Liver (tissue), 9 donors: ENCODE results near the gene ATF7. TPM values are rescaled to one million over a fixed set of nuclear protein-coding genes. Genes with fewer than 3 reads are reported as not detected.

Source experiments
- DNase-seq: peaks from one replicate; pipeline ENCODE4 v3.0.0-alpha.2; 2017; ENCODE audit warnings: low spot score
- H3K27ac ChIP-seq, 2 donors: one replicate each; pipeline ENCODE4 v1.7.0; 2013; ENCODE audit warnings: inconsistent platforms in 2 of 2, low read length in 2 of 2, control low read depth in 1 of 2, low read depth in 1 of 2, mild to moderate bottlenecking in 1 of 2
- H3K27me3 ChIP-seq, 4 donors: one replicate each; pipeline versions ENCODE4 v1.6.1 to v1.7.0; 2013; ENCODE audit warnings: low read length in 3 of 4, inconsistent platforms in 1 of 4, mild to moderate bottlenecking in 1 of 4, moderate library complexity in 1 of 4; ENCODE audit not compliant: control insufficient read depth in 4 of 4, insufficient read depth in 4 of 4
- H3K36me3 ChIP-seq, 4 donors: one replicate each; pipeline versions ENCODE4 v1.6.1 to v1.7.0; 2013; ENCODE audit warnings: low read length in 3 of 4, mild to moderate bottlenecking in 3 of 4, low read depth in 1 of 4, moderate library complexity in 1 of 4; ENCODE audit not compliant: control insufficient read depth in 4 of 4, insufficient read depth in 3 of 4
- H3K4me1 ChIP-seq, 4 donors: one replicate each; pipeline versions ENCODE4 v1.6.1 to v1.7.0; 2013; ENCODE audit warnings: low read length in 3 of 4, mild to moderate bottlenecking in 3 of 4, moderate library complexity in 1 of 4; ENCODE audit not compliant: control insufficient read depth in 4 of 4, insufficient read depth in 4 of 4
- H3K4me3 ChIP-seq, 3 donors: one replicate each; pipeline versions ENCODE4 v1.6.1 to v1.7.0; 2013; ENCODE audit warnings: low read length in 3 of 3, control low read depth in 1 of 3, low read depth in 1 of 3, mild to moderate bottlenecking in 1 of 3
- H3K9ac ChIP-seq, 2 donors: one replicate each; pipeline ENCODE4 v1.7.0; 2013; ENCODE audit warnings: low read length in 2 of 2, mild to moderate bottlenecking in 2 of 2, moderate library complexity in 2 of 2, control low read depth in 1 of 2, low read depth in 1 of 2
- H3K9me3 ChIP-seq, 4 donors: one replicate each; pipeline versions ENCODE4 v1.6.1 to v1.7.0; 2013; ENCODE audit warnings: low read length in 3 of 4; ENCODE audit not compliant: control insufficient read depth in 4 of 4
- EGR1 ChIP-seq, 2 donors: IDR thresholded peaks; 2 replicates each; pipeline ENCODE4 v1.6.1; 2016 to 2018; ENCODE audit warnings: antibody characterized with exemption in 2 of 2, low read depth in 2 of 2
- FOXA1 ChIP-seq: IDR thresholded peaks from 2 replicates; pipeline ENCODE4 v1.6.1; 2016; ENCODE audit warnings: antibody characterized with exemption
- FOXA2 ChIP-seq: IDR thresholded peaks from 2 replicates; pipeline ENCODE4 v1.6.1; 2016; ENCODE audit warnings: antibody characterized with exemption
- GABPA ChIP-seq, 2 donors: IDR thresholded peaks in 1 of 2; conservative IDR thresholded peaks in 1 of 2; 2 replicates each; pipeline ENCODE4 v1.6.1; 2016; ENCODE audit warnings: antibody characterized with exemption in 2 of 2, mild to moderate bottlenecking in 1 of 2, moderate library complexity in 1 of 2
- HNF4A ChIP-seq, 2 donors: conservative IDR thresholded peaks; 2 replicates each; pipeline ENCODE4 v1.6.1; 2016; ENCODE audit warnings: antibody characterized with exemption in 2 of 2, mild to moderate bottlenecking in 2 of 2
- HNF4G ChIP-seq: IDR thresholded peaks from 2 replicates; pipeline ENCODE4 v1.6.1; 2016; ENCODE audit warnings: antibody characterized with exemption
- JUND ChIP-seq, 2 donors: IDR thresholded peaks; 2 replicates each; pipeline ENCODE4 v1.6.1; 2016; ENCODE audit warnings: antibody characterized with exemption in 2 of 2
- NR2F2 ChIP-seq: IDR thresholded peaks from 2 replicates; pipeline ENCODE4 v1.6.1; 2016; ENCODE audit warnings: antibody characterized with exemption
- RAD21 ChIP-seq, 2 donors: IDR thresholded peaks; 2 replicates each; pipeline ENCODE4 v1.6.1; 2016; ENCODE audit warnings: antibody characterized with exemption in 2 of 2, mild to moderate bottlenecking in 2 of 2
- RXRA ChIP-seq, 2 donors: IDR thresholded peaks; 2 replicates each; pipeline ENCODE4 v1.6.1; 2017 to 2018; ENCODE audit warnings: antibody characterized with exemption in 2 of 2, mild to moderate bottlenecking in 1 of 2
- SP1 ChIP-seq: IDR thresholded peaks from 2 replicates; pipeline ENCODE4 v1.6.1; 2018; ENCODE audit warnings: antibody characterized with exemption, mild to moderate bottlenecking
- TAF1 ChIP-seq: conservative IDR thresholded peaks from 2 replicates; pipeline ENCODE4 v1.6.1; 2016; ENCODE audit warnings: antibody characterized with exemption, mild to moderate bottlenecking
- YY1 ChIP-seq: IDR thresholded peaks from 2 replicates; pipeline ENCODE4 v1.6.1; 2016; ENCODE audit warnings: antibody characterized with exemption, mild to moderate bottlenecking
- WGBS: extraction: QIAGEN DNeasy Blood & Tissue Kit; methylation state at CpG from one replicate; pipeline ENCODE4 v1.1.7; 2013; 5-methylcytosine and 5-hydroxymethylcytosine counted together
- polyA plus RNA-seq, 2 donors: library from polyadenylated mRNA; stranded (reverse) in 1 of 2; unstranded in 1 of 2; fragments of 200-250 nt in 1 of 2; fragments of >200 nt in 1 of 2; fragmentation: Nextera tagmentation in 1 of 2; extraction: Ambion mirVana in 1 of 2; gene quantifications; one replicate each; pipeline versions ENCODE4 v1.2.1 to v1.2.3, GENCODE V29; 2013 to 2015
- total RNA-seq, 2 donors: library from RNA; depleted of rRNA; stranded (reverse); fragments of >200 nt; gene quantifications; one replicate each; pipeline ENCODE4 v1.2.3, GENCODE V29; 2014
- TF ChIP-seq, protein P1 (sequence below): IDR thresholded peaks from 2 replicates; pipeline ENCODE4 v1.6.1; 2016; ENCODE audit warnings: antibody characterized with exemption
- TF ChIP-seq, protein P2 (sequence below): IDR thresholded peaks from 2 replicates; pipeline ENCODE4 v1.6.1; 2016; ENCODE audit warnings: antibody characterized with exemption
- TF ChIP-seq, protein P3 (sequence below): IDR thresholded peaks from 2 replicates; pipeline ENCODE4 v1.6.1; 2016; ENCODE audit warnings: antibody characterized with exemption
- TF ChIP-seq, protein P4 (sequence below): fragments of 150-350 bp; IDR thresholded peaks from 2 replicates; pipeline ENCODE4 v1.5.1; 2017; ENCODE audit warnings: improper control_type of control experiment, low read depth, low read length; ENCODE audit not compliant: missing input control
- TF ChIP-seq, protein P5 (sequence below): IDR thresholded peaks from 2 replicates; pipeline ENCODE4 v1.6.1; 2016; ENCODE audit warnings: antibody characterized with exemption, mild to moderate bottlenecking
- donor health status: healthy.
- donor health status: healthy.
- donor health status: healthy.
- donor health status: healthy.
- donor health status: healthy.

Gene ATF7
- total and polyA plus RNA-seq, 4 donors = 5.3 to 14.5 (median 9.9) TPM

DNA sequence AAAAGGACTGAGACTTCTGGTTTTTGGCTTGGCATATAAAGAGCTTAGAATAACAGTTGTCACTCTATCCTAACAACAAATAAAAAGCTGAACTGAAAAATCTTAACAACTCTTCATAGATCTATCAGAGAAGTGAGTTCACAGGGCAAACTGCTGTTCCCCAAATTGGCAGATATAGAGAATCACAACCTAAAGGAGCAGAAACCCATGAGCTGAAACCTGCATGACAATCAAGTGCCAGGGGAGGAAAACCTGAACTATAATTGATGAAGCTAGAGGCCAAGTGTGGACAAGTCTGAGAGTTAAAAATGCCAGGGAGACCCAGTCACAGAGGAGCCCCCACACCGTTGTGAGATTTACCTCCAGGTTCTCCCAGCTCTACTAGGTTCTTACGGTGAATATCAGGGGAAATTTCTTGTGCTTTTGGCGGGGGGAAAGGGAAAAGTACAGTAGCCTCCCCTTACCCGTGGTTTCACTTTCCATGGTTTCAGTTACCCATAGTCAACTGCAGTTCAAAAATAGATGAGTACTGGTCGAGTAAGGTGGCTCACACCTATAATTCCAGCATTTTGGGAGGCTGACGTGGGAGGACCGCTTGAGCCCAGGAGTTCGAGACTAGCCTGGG, 53.9 kb downstream of the ATF7 start:
- H3K4me1 ChIP-seq = peaks cover 0 to 1% (median 0%) of the 10 kb centered on the region in 4 donors
- no peak for TF ChIP-seq EGR1 (IDR thresholded peaks at IDR 0.05; ENCODE audit: low read depth in 2 of 2)
- no peak for TF ChIP-seq TAF1
- no peak for TF ChIP-seq SP1
- no peak for TF ChIP-seq FOXA1
- TF ChIP-seq FOXA2 = no peak
- no peak for TF ChIP-seq HNF4A (conservative IDR thresholded peaks at IDR 0.05)
- TF ChIP-seq, protein P1, sequence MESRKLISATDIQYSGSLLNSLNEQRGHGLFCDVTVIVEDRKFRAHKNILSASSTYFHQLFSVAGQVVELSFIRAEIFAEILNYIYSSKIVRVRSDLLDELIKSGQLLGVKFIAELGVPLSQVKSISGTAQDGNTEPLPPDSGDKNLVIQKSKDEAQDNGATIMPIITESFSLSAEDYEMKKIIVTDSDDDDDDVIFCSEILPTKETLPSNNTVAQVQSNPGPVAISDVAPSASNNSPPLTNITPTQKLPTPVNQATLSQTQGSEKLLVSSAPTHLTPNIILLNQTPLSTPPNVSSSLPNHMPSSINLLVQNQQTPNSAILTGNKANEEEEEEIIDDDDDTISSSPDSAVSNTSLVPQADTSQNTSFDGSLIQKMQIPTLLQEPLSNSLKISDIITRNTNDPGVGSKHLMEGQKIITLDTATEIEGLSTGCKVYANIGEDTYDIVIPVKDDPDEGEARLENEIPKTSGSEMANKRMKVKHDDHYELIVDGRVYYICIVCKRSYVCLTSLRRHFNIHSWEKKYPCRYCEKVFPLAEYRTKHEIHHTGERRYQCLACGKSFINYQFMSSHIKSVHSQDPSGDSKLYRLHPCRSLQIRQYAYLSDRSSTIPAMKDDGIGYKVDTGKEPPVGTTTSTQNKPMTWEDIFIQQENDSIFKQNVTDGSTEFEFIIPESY = no peak
- TF ChIP-seq RXRA (IDR thresholded peaks at IDR 0.05) = no peak
- no peak for TF ChIP-seq JUND (IDR thresholded peaks at IDR 0.05)
- TF ChIP-seq YY1 = no peak
- TF ChIP-seq, protein P2, sequence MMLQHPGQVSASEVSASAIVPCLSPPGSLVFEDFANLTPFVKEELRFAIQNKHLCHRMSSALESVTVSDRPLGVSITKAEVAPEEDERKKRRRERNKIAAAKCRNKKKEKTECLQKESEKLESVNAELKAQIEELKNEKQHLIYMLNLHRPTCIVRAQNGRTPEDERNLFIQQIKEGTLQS = no peak
- H3K9ac ChIP-seq = no peak overlapping the region
- H3K4me3 ChIP-seq = no peak overlapping the region
- peaks cover 0 to 4% (median 0%) of the 10 kb centered on the region in 4 donors for H3K36me3 ChIP-seq
- no peaks in the 10 kb centered on the region for H3K27me3 ChIP-seq
- WGBS = 93% methylated on average over 8 of the region's 8 CpGs
- H3K9me3 ChIP-seq = no peaks in the 10 kb centered on the region
- no peak for DNase-seq
- no peak overlapping the region for H3K27ac ChIP-seq

DNA sequence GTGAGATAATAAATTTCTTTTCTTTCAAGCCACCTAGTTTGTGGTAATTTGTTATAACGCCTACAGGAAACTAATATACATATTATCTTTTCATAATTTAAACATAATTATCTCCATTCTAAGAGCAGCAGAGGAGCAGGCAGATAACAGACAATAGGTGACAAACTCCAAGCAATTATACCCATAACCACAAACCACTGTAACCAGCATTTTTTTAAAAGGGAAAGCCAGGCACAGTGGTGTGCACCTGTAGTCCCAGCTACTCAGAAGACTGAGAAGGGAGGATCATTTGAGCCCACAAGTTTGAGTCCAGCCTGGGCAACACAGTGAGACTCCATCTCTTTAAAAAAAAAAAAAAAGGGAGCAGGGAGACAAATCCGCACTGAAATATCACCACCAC, 54.9 kb downstream of the ATF7 start:
- Histone ChIP-seq H3K9me3 (no peaks in the 10 kb centered on the region), H3K4me1 (peaks cover 0 to 1% (median 0%) of the 10 kb centered on the region in 4 donors), H3K27ac (no peak overlapping the region), H3K9ac (no peak overlapping the region), H3K4me3 (no peak overlapping the region), H3K27me3 (no peaks in the 10 kb centered on the region), H3K36me3 (peaks cover 0 to 4% (median 0%) of the 10 kb centered on the region in 4 donors)
- no peak for DNase-seq
- TF ChIP-seq, protein P3, sequence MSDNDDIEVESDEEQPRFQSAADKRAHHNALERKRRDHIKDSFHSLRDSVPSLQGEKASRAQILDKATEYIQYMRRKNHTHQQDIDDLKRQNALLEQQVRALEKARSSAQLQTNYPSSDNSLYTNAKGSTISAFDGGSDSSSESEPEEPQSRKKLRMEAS = no peak
- no peak for TF ChIP-seq RXRA (IDR thresholded peaks at IDR 0.05)
- no peak for TF ChIP-seq JUND (IDR thresholded peaks at IDR 0.05)
- TF ChIP-seq SP1 = no peak
- no peak for TF ChIP-seq RAD21 (IDR thresholded peaks at IDR 0.05)
- no peak for TF ChIP-seq HNF4A (conservative IDR thresholded peaks at IDR 0.05)
- TF ChIP-seq, protein P4, sequence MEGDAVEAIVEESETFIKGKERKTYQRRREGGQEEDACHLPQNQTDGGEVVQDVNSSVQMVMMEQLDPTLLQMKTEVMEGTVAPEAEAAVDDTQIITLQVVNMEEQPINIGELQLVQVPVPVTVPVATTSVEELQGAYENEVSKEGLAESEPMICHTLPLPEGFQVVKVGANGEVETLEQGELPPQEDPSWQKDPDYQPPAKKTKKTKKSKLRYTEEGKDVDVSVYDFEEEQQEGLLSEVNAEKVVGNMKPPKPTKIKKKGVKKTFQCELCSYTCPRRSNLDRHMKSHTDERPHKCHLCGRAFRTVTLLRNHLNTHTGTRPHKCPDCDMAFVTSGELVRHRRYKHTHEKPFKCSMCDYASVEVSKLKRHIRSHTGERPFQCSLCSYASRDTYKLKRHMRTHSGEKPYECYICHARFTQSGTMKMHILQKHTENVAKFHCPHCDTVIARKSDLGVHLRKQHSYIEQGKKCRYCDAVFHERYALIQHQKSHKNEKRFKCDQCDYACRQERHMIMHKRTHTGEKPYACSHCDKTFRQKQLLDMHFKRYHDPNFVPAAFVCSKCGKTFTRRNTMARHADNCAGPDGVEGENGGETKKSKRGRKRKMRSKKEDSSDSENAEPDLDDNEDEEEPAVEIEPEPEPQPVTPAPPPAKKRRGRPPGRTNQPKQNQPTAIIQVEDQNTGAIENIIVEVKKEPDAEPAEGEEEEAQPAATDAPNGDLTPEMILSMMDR = no peak
- TF ChIP-seq, protein P5, sequence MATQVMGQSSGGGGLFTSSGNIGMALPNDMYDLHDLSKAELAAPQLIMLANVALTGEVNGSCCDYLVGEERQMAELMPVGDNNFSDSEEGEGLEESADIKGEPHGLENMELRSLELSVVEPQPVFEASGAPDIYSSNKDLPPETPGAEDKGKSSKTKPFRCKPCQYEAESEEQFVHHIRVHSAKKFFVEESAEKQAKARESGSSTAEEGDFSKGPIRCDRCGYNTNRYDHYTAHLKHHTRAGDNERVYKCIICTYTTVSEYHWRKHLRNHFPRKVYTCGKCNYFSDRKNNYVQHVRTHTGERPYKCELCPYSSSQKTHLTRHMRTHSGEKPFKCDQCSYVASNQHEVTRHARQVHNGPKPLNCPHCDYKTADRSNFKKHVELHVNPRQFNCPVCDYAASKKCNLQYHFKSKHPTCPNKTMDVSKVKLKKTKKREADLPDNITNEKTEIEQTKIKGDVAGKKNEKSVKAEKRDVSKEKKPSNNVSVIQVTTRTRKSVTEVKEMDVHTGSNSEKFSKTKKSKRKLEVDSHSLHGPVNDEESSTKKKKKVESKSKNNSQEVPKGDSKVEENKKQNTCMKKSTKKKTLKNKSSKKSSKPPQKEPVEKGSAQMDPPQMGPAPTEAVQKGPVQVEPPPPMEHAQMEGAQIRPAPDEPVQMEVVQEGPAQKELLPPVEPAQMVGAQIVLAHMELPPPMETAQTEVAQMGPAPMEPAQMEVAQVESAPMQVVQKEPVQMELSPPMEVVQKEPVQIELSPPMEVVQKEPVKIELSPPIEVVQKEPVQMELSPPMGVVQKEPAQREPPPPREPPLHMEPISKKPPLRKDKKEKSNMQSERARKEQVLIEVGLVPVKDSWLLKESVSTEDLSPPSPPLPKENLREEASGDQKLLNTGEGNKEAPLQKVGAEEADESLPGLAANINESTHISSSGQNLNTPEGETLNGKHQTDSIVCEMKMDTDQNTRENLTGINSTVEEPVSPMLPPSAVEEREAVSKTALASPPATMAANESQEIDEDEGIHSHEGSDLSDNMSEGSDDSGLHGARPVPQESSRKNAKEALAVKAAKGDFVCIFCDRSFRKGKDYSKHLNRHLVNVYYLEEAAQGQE = no peak
- TF ChIP-seq, protein P1 = no peak
- no peak for TF ChIP-seq NR2F2
- no peak for TF ChIP-seq EGR1 (IDR thresholded peaks at IDR 0.05; ENCODE audit: low read depth in 2 of 2)
- no peak for TF ChIP-seq TAF1
- TF ChIP-seq, protein P2 = no peak
- no peak for TF ChIP-seq YY1
- no peak for TF ChIP-seq FOXA1
- no peak for TF ChIP-seq HNF4G
- TF ChIP-seq GABPA (IDR thresholded peaks at IDR 0.05 in 1 of 2, conservative IDR thresholded peaks at IDR 0.05 in 1 of 2) = no peak
- no peak for TF ChIP-seq FOXA2
- 97% methylated on average over 2 of the region's 2 CpGs for WGBS
